Gastroesophageal sphincter (tissue), 3 donors: ENCODE measurements around the gene ZBED4.

Experiments used
- CTCF ChIP-seq, 4 experiments: fragments of 200-600 bp in 2 of 4; fragments of 450-650 bp in 2 of 4; sonication (generic) in 1 of 4; IDR thresholded peaks; one replicate each; pipeline ENCODE4 v1.5.1; 2017 to 2019; ENCODE audit warnings: antibody characterized with exemption in 4 of 4, mild to moderate bottlenecking in 2 of 4, moderate library complexity in 2 of 4
- EP300 ChIP-seq: sonication (generic); formaldehyde crosslinking; IDR thresholded peaks from one replicate; pipeline ENCODE4 v1.6.1; 2017; ENCODE audit warnings: antibody characterized with exemption, mild to moderate bottlenecking
- POLR2A ChIP-seq, 2 donors: fragments of 450-650 bp; IDR thresholded peaks; one replicate each; pipeline ENCODE4 v1.6.1; 2017; ENCODE audit warnings: antibody characterized with exemption in 2 of 2, mild to moderate bottlenecking in 2 of 2, moderate library complexity in 1 of 2
- POLR2AphosphoS5 ChIP-seq: sonication (generic); formaldehyde crosslinking; IDR thresholded peaks from one replicate; pipeline ENCODE4 v1.6.1; 2017; ENCODE audit warnings: antibody characterized with exemption

- TF ChIP-seq CTCF (IDR thresholded peaks at IDR 0.05) = no peak
- TF ChIP-seq POLR2A (IDR thresholded peaks at IDR 0.05) = no peak
- no peak for TF ChIP-seq EP300
- TF ChIP-seq POLR2AphosphoS5 = no peak
Observed at GRCh38 chr22:49909476-49910205, 56.0 kb downstream of the ZBED4 start.
